Lower leg skin (tissue), 4 donors: ENCODE measurements around the gene ZNF343. TPM values are rescaled to one million over a fixed set of nuclear protein-coding genes. Genes with fewer than 3 reads are reported as not detected.
"Not testable (repeated sequence)": the region's sequence is repeated elsewhere in the genome, so short reads cannot be mapped to it uniquely, and the experiment has no call there.

Experiments
- DNase-seq, 2 donors: peaks; one replicate each; pipeline ENCODE4 v3.0.0-alpha.2; 2019; ENCODE audit warnings: low spot score in 2 of 2
- H3K4me3 ChIP-seq: fragments of 200-600 bp; sonication (generic); 2 replicates; pipeline ENCODE4 v1.5.1; 2017; ENCODE audit warnings: mild to moderate bottlenecking, low read depth; ENCODE audit not compliant: poor library complexity, severe bottlenecking
- CTCF ChIP-seq, 3 donors: fragments of 450-650 bp; IDR thresholded peaks; one replicate each; pipeline ENCODE4 v1.5.1; 2016; ENCODE audit warnings: antibody characterized with exemption in 3 of 3, mild to moderate bottlenecking in 3 of 3, moderate library complexity in 2 of 3
- POLR2A ChIP-seq, 2 donors: fragments of 450-650 bp; IDR thresholded peaks; one replicate each; pipeline ENCODE4 v1.6.1; 2016 to 2017; ENCODE audit warnings: antibody characterized with exemption in 2 of 2, mild to moderate bottlenecking in 1 of 2, moderate library complexity in 1 of 2
- WGBS, 2 donors: methylation state at CpG; one replicate each; pipeline ENCODE4 v1.1.5; 2018; 5-methylcytosine and 5-hydroxymethylcytosine counted together
- intact Hi-C: fragments of 100-400 bp; cut with DNase I; formaldehyde crosslinking; loops from one replicate; pipeline ENCODE4 v1.15.0; 2023; ENCODE audit warnings: low total_unique reads
- total RNA-seq, 4 donors: library from RNA; depleted of rRNA; stranded (reverse); fragments of >200 nt; gene quantifications; one replicate each; pipeline ENCODE4 v1.1.0, GENCODE V29; 2016

ZNF343 gene
- total RNA-seq, 4 donors from 2014 or later = 10.6 to 12.9 (median 11.3) TPM

GRCh38 chr20:2535711-2536559, 27.2 kb upstream of the ZNF343 start:
- TF ChIP-seq CTCF (IDR thresholded peaks at IDR 0.05) = no peak
- no peak for TF ChIP-seq POLR2A (IDR thresholded peaks at IDR 0.05)
- 69 to 78% methylated on average over 12 of the region's 12 CpGs for WGBS, 2 donors
- intact Hi-C loops = no loop called here

GRCh38 chr20:2533118-2533517, 24.4 kb upstream of the ZNF343 start:
- peak in 1 of 2 donors; percentile 54 for DNase-seq
- TF ChIP-seq CTCF (IDR thresholded peaks at IDR 0.05) (no peak), POLR2A (IDR thresholded peaks at IDR 0.05) (no peak)
- H3K4me3 ChIP-seq = no peak overlapping the region
- WGBS, 2 donors = 88 to 90% methylated on average over 8 of the region's 8 CpGs
- intact Hi-C loops = no loop called here

More at GRCh38 chr20:2535711-2536559, 27.2 kb upstream of the ZNF343 start:
- H3K4me3 ChIP-seq = no peak overlapping the region
- DNase-seq = peak in 1 of 2 donors; percentile 77

- peak in 1 of 2 donors; percentile 67 for DNase-seq
- TF ChIP-seq POLR2A (IDR thresholded peaks at IDR 0.05) (no peak), CTCF (IDR thresholded peaks at IDR 0.05) (no peak)
- WGBS, 2 donors = 61 to 66% methylated on average over 10 of the region's 10 CpGs
- no peak overlapping the region for H3K4me3 ChIP-seq
- intact Hi-C loops = no loop called here
Observed at GRCh38 chr20:2528671-2529271, 20.1 kb upstream of the ZNF343 start.

- intact Hi-C loops = no loop called here
- H3K4me3 ChIP-seq = no peak overlapping the region
- 89 to 90% methylated on average over 6 of the region's 6 CpGs for WGBS, 2 donors
Observed at GRCh38 chr20:2527762-2528161, 19.0 kb upstream of the ZNF343 start.

GRCh38 chr20:2526218-2526583, 17.5 kb upstream of the ZNF343 start:
- DNase-seq = peak in 1 of 2 donors; percentile 32
- 87 to 95% methylated on average over 5 of the region's 5 CpGs for WGBS, 2 donors
- H3K4me3 ChIP-seq, intact Hi-C loops: not testable (repeated sequence)

More at GRCh38 chr20:2527762-2528161, 19.0 kb upstream of the ZNF343 start:
- DNase-seq = peak in 1 of 2 donors; percentile 54
- TF ChIP-seq CTCF (IDR thresholded peaks at IDR 0.05) = no peak
- TF ChIP-seq POLR2A (IDR thresholded peaks at IDR 0.05) = no peak

- TF ChIP-seq CTCF (IDR thresholded peaks at IDR 0.05) (no peak), POLR2A (IDR thresholded peaks at IDR 0.05) (no peak)
- intact Hi-C loops = no loop called here
- 1% methylated on average over 64 of the region's 64 CpGs for WGBS, 2 donors
- peak overlapping the region; percentile 56 for H3K4me3 ChIP-seq
- DNase-seq = peak; percentile 27 to 90
Observed at GRCh38 chr20:2524709-2525506, 16.2 kb upstream of the ZNF343 start.
